ENCODE results near the gene KRTAP3-3.

The KRTAP3-3 gene

DNA sequence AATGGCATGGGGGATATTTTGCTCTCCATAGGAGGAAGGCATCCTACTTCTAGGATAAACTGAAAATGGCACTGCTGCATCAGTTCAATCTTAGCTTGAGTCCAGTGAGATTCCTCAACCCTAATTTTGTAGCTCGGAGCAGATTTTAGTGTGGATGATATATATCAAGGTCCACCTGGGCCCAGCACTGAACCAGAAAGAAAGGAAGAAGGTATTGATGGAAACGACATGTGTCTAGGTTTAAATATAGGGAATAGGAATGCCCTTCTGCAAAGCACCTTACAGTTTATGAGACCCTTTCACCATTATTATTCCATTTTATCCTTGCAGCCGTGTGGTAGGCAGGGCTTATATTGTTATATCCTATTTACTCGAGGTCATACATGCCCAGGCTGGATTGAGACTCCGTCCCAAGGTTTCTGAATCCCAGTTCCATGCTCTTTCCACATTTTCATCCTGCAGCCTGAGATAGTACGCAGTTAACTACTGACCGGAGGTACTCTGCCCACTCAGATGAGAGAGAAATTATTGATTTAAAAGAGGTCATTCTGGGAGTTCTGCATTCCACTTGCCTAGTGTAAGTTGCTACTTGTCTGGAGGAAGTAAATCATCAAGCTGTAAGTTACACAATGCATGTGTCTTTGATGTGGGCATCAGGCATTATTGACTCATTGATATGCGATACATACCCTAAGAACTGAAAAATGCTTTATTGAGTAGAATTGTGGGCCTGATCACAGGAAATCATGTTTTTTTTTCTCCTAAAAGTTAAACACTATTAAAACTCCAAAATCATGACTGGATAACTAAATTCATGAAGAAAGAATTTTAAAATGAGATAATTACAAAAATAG, 37.3 kb downstream of the KRTAP3-3 start:
- no peak for DNase-seq

DNA sequence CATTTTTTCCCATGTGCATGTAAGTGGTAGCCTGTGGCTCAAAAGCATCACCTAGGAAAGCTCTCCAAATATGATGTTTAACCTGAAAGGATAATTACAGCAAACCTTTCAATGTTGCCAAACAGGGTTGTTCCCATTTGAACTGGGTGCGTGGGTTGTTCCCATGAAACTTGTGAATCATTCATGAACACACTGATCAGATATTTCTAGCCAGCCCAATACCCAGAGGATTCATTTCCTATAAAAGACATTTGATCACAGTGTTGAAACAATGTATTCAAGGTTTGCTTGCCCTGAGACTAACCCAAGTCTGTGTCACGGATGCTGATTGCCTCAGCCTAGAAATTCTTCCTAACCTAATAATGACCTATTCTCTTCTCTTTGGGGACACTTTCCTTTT, 40.1 kb downstream of the KRTAP3-3 start:
- DNase-seq: no peak

DNA sequence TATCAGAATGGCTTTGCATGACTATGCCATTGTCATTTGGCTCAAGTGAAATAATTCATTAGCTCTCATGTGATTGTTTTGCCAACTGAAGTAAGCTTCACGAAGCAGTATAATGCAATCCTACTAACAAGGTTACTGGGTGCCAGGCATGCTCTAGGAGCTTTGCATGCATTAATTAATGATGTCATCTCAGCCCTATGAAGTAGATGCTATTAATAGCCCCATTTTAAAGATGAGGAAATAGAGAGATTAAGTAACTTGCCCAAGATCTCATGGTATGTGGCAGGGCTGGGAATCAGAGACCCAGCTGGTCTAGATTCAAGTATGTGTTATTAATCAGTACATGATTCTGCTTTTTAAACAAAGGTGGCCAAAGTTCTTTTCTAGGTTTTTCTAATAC, 41.3 kb downstream of the KRTAP3-3 start:
- no peak for DNase-seq

DNA sequence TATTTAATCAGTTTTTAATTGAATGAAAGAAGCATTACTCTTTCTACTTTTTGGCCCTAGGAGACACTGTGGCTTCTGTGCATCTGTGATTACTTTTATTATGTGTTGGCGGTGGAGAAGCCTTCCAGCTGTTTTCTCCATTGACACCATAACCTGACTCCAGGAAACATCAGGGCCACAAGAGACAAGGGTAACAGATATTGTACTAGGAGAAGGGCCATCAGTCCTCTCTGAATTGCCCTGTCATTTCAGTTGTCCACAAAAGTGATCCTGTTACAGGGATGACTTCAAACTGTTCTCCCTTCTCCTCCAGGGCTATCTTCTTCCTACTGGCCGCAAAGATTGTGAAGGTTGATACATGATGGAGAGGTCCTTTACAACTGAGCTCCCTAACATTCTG, 41.8 kb downstream of the KRTAP3-3 start:
- no peak for DNase-seq

DNA sequence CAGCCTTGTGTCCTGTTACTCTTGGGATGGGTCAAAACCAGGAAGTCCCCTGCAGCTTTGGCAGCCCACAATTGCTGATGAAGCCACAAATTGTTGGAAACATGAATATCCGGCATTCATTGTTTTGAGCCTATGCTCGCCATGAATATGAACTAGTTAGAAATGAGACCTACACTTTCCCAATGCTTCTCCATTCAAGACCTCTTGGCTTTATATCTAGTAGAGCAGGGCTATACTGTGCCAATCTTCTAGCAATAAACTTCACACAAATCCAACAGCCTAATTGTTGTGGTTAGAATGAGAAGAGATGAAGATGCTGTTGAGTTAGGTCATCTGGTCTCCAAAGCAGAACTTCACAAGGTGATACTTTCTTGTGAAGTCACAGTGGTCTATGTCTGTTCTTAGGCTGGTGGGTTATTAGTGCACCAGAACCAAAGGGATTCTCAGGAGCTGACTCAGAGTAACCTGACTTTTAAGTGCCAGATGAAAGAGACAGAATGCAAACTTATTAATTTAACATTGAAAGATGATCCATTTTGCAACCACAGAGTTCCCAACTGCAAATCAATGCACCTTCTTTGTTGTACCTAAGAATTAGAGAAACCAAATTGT, 42.8 kb downstream of the KRTAP3-3 start:
- DNase-seq: no peak

DNA sequence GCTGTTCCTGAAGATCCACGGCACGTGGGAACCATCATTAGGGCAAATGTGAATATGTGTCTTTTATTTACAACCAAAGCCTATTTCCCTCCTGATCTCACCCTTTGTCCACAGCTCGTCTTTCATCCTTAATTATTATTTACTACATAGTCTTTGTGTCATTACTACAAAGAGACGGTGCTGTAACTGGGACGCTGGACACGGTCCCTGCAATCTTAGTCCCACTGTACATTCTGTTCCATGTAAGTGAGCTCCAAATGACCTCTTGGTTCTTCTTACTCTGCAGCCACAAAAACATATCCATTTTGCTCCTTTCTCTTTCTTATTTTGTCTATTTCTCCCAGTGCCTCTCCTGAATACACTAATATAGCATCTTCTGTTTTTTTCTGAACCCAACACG, 43.8 kb downstream of the KRTAP3-3 start:
- DNase-seq: no peak

DNA sequence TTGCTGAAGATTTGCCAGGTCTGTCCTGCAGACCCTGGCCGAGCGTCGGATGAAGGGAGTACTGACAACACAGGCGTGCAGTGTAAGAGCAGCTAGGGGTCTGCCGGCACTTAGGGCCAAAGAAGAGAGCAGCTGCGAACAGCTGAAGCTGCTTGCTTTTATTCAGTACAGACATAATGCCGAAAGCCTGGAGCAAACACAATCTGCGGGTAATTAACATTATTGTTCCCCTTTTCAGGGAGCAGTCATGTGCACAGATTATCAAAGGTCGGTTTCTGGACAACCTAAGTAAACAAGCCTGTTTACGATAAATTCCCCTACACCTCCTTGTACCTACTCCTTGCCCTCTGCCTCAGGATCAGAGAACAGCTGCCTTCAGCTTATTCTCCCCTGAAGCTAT, 44.5 kb downstream of the KRTAP3-3 start:
- no peak for DNase-seq

DNA sequence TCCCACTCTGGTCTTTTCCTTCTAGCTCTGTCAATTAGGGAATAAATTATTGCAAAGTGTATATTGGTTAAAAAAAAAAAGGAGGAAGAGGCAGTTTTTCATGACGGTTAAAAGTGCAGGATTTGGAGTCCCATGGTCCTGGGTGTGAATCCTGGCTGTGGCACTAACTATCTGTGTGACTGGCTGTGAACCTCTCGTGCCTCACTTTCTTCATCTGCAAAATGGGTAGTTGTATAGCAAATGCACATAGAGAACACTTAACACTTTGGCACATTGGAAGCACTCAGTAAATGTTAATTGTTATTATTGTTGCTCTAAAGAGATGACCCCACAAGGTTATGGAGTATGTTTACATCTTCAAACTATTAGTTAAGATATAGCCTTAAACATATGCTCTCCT, 46.0 kb downstream of the KRTAP3-3 start:
- no peak for DNase-seq

DNA sequence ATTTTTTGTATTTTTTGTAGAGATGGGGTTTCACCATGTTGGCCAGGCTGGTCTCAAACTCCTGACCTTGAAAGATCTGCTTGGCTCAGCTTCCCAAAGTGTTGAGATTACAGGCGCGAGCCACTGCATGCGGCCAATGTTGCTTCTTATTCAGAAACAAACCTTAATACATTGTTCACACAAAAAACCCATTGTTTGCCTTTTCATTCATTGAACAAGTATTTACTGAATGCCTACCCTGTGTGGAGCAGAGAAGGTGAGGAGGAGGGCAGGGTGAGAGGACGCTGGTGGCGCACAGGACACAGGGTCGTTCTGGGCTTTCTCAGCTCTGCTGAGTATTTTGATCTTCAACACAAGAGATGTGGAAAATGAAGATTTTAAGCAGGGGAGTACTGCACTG, 48.5 kb downstream of the KRTAP3-3 start:
- no peak for DNase-seq

DNA sequence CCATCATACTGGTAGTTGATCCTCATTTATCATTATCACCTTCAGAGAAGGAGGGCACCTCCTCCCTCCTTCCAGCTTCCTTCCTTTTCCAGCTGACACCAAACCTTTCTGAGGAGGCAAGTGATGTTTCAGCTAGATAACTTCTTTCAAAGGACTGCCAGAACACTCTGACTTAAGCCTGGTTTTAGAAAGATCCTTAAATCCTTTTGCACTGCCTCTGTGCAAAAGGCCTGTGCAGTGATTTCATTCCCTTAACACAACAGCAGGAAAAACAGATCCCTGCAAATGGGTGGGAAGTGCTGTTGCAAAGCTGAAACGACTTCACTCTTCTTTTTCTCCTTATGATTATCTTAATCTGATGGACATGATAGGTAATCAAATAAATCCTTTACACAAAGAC, 49.4 kb downstream of the KRTAP3-3 start:
- no peak for DNase-seq
